Measurements from ENCODE around the gene BOD1L2. TPM values are rescaled to one million over a fixed set of nuclear protein-coding genes. Genes with fewer than 3 reads are reported as not detected.

Gene BOD1L2
- polyA plus RNA-seq, 2 of the 4 experiments (the other 2 are of a cell fraction), result not detected

DNA sequence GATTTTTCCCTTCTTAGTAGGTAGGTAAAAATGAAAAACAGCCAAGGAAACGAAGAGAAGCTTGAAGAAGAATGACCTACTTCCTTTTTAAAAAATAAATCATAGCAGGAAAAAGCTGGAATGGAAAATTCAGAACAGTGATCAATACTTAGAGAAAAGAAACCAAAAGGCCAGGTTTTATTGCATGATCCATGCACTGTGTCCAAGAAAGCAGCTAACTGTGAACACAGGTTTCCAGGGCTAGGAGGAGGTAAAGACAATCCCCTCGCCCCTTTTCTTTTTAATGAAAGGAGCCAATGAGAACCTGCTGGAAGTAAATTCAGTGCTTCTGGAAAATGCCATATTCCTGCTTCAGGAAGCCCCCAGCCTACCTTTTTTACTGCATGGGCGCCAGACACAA, 47.2 kb downstream of the BOD1L2 start (continued):
- no peak for TF ChIP-seq RNF2 (IDR thresholded peaks at IDR 0.05; ENCODE audit: borderline replicate concordance, low read depth)

DNA sequence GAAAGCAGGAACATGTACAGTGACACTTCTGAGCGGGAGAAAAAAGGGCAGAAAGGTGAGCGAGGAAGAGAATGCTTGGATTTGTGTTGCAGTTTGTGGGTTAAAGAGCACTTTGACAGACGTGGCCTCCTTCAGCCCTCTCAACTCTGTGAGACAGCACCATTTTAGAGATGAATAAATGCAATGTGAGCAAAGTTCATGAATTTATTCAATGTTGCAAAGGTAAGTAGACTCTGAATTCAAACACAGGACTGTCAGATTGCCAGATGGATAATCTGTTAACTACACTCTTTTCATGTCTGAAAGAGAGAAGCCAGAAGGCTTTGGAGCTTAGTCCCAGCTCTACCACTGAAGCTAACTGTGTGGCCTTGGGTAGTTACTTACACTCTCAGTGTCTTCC, 47.7 kb downstream of the BOD1L2 start:
- Histone ChIP-seq H3K9me3 (no peaks in the 10 kb centered on the region), H3K4me2 (no peak overlapping the region), H3K27ac (no peak overlapping the region), H3K4me1 (no peaks in the 10 kb centered on the region), H3K4me3 (no peak overlapping the region)
- no peak for ATAC-seq
- ChIA-PET POLR2A (no interaction called here), CTCF (no interaction called here)
- 60% methylated on average over 3 of the region's 3 CpGs for WGBS (ENCODE audit: missing lambda C conversion rate)
- DNase-seq (ENCODE audit: low read depth in 1 of 2, low spot score in 1 of 2), result no peak
- no peak for FAIRE-seq
- TF ChIP-seq, protein P1, sequence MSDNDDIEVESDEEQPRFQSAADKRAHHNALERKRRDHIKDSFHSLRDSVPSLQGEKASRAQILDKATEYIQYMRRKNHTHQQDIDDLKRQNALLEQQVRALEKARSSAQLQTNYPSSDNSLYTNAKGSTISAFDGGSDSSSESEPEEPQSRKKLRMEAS (IDR thresholded peaks at IDR 0.05), result no peak
- TF ChIP-seq CEBPB (IDR thresholded peaks at IDR 0.05), result no peak
- TF ChIP-seq ZNF302 (CRISPR knock-in tag; IDR thresholded peaks at IDR 0.05), result no peak
- TF ChIP-seq HDAC2 (IDR thresholded peaks at IDR 0.05), result no peak
- no peak for TF ChIP-seq KDM5A (IDR thresholded peaks at IDR 0.05)

DNA sequence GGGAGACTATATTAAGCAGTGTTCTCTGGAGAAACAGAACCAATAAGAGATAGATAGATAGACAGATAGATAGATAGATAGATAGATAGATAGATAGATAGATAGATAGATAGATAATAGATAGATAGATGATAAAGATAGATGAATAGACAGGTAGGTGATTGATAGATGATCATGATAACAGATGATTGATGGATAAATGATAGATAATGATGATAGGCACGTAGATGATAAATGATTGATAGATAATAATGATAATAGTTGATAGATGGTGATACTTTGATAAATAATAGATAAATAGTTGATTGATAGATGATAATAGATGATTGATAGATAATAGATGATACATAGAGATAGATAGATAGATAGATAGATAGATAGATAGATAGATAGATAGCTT, 48.5 kb downstream of the BOD1L2 start:
- TF ChIP-seq ZC3H11A (IDR thresholded peaks at IDR 0.05) (no peak), HOXB5 (CRISPR knock-in tag; IDR thresholded peaks at IDR 0.05) (no peak), EP300 (IDR thresholded peaks at IDR 0.05) (no peak), EHF (CRISPR knock-in tag; IDR thresholded peaks at IDR 0.05) (no peak), ZFP36 (IDR thresholded peaks at IDR 0.05; ENCODE audit: borderline replicate concordance, partially characterized antibody) (no peak), HDAC2 (IDR thresholded peaks at IDR 0.05) (no peak), ZSCAN20 (CRISPR knock-in tag; IDR thresholded peaks at IDR 0.05) (no peak), HOXB13 (CRISPR knock-in tag; IDR thresholded peaks at IDR 0.05; ENCODE audit: low read depth) (no peak), RCOR1 (IDR thresholded peaks at IDR 0.05; ENCODE audit: low read depth, low read length) (no peak), RARB (CRISPR knock-in tag; IDR thresholded peaks at IDR 0.05) (no peak), FOSB (CRISPR knock-in tag; IDR thresholded peaks at IDR 0.05) (no peak), JUN (IDR thresholded peaks at IDR 0.05) (no peak), POLR2A (IDR thresholded peaks at IDR 0.05; ENCODE audit: low read length) (no peak)
- TF ChIP-seq, protein P2, sequence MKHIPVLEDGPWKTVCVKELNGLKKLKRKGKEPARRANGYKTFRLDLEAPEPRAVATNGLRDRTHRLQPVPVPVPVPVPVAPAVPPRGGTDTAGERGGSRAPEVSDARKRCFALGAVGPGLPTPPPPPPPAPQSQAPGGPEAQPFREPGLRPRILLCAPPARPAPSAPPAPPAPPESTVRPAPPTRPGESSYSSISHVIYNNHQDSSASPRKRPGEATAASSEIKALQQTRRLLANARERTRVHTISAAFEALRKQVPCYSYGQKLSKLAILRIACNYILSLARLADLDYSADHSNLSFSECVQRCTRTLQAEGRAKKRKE (CRISPR knock-in tag; IDR thresholded peaks at IDR 0.05; ENCODE audit: low read depth), result no peak
- TF ChIP-seq, protein P3, sequence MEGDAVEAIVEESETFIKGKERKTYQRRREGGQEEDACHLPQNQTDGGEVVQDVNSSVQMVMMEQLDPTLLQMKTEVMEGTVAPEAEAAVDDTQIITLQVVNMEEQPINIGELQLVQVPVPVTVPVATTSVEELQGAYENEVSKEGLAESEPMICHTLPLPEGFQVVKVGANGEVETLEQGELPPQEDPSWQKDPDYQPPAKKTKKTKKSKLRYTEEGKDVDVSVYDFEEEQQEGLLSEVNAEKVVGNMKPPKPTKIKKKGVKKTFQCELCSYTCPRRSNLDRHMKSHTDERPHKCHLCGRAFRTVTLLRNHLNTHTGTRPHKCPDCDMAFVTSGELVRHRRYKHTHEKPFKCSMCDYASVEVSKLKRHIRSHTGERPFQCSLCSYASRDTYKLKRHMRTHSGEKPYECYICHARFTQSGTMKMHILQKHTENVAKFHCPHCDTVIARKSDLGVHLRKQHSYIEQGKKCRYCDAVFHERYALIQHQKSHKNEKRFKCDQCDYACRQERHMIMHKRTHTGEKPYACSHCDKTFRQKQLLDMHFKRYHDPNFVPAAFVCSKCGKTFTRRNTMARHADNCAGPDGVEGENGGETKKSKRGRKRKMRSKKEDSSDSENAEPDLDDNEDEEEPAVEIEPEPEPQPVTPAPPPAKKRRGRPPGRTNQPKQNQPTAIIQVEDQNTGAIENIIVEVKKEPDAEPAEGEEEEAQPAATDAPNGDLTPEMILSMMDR (IDR thresholded peaks at IDR 0.05), result no peak
- TF ChIP-seq, protein P4, sequence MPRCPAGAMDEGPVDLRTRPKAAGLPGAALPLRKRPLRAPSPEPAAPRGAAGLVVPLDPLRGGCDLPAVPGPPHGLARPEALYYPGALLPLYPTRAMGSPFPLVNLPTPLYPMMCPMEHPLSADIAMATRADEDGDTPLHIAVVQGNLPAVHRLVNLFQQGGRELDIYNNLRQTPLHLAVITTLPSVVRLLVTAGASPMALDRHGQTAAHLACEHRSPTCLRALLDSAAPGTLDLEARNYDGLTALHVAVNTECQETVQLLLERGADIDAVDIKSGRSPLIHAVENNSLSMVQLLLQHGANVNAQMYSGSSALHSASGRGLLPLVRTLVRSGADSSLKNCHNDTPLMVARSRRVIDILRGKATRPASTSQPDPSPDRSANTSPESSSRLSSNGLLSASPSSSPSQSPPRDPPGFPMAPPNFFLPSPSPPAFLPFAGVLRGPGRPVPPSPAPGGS (IDR thresholded peaks at IDR 0.05), result no peak
- TF ChIP-seq, protein P5, sequence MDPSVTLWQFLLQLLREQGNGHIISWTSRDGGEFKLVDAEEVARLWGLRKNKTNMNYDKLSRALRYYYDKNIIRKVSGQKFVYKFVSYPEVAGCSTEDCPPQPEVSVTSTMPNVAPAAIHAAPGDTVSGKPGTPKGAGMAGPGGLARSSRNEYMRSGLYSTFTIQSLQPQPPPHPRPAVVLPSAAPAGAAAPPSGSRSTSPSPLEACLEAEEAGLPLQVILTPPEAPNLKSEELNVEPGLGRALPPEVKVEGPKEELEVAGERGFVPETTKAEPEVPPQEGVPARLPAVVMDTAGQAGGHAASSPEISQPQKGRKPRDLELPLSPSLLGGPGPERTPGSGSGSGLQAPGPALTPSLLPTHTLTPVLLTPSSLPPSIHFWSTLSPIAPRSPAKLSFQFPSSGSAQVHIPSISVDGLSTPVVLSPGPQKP (IDR thresholded peaks at IDR 0.05; ENCODE audit: low read depth, low read length), result no peak
- TF ChIP-seq, protein P6, sequence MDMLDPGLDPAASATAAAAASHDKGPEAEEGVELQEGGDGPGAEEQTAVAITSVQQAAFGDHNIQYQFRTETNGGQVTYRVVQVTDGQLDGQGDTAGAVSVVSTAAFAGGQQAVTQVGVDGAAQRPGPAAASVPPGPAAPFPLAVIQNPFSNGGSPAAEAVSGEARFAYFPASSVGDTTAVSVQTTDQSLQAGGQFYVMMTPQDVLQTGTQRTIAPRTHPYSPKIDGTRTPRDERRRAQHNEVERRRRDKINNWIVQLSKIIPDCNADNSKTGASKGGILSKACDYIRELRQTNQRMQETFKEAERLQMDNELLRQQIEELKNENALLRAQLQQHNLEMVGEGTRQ (IDR thresholded peaks at IDR 0.05), result no peak
- FAIRE-seq, result no peak
- CTCF ChIA-PET, result no interaction called here

More for the DNA sequence above, 48.5 kb downstream of the BOD1L2 start:
- Histone ChIP-seq H3K27ac (no peak overlapping the region), H3K4me3 (no peak overlapping the region), H3K4me1 (no peaks in the 10 kb centered on the region), H3K4me2 (no peak overlapping the region), H3K9me3 (no peaks in the 10 kb centered on the region)
- ATAC-seq (no peak), DNase-seq (ENCODE audit: low read depth in 1 of 2, low spot score in 1 of 2) (no peak)
- WGBS (ENCODE audit: missing lambda C conversion rate), result 15% methylated on average over 1 of the region's 1 CpG
- POLR2A ChIA-PET, result no interaction called here
